ENCODE results near the gene ARHGAP28. TPM values are rescaled to one million over a fixed set of nuclear protein-coding genes. Genes with fewer than 3 reads are reported as not detected.

Gene ARHGAP28
- total RNA-seq, 1 donor from 2014 or later: 117 TPM

GRCh38 chr18:6687676-6688075 is 41.8 kb upstream of the ARHGAP28 start:
- Mint-ChIP-seq H3K4me1 (ENCODE audit: low read depth) (peaks cover 3% of the 10 kb centered on the region), H3K27me3 (peaks cover 7% of the 10 kb centered on the region), H3K4me3 (ENCODE audit: low read depth) (no peak overlapping the region), H3K27ac (no peak overlapping the region), H3K9me3 (ENCODE audit: low read depth) (no peaks in the 10 kb centered on the region), H3K36me3 (ENCODE audit: insufficient read depth) (no peaks in the 10 kb centered on the region)
- no peak for DNase-seq (ENCODE audit: low spot score, unreplicated experiment)
- TF ChIP-seq CTCF (IDR thresholded peaks at IDR 0.05; ENCODE audit: unreplicated experiment): no peak

- Mint-ChIP-seq H3K27ac (no peak overlapping the region), H3K4me3 (ENCODE audit: low read depth) (no peak overlapping the region), H3K27me3 (peaks cover 2% of the 10 kb centered on the region), H3K4me1 (ENCODE audit: low read depth) (peaks cover 6% of the 10 kb centered on the region), H3K36me3 (ENCODE audit: insufficient read depth) (peaks cover 3% of the 10 kb centered on the region), H3K9me3 (ENCODE audit: low read depth) (peaks cover 9% of the 10 kb centered on the region)
- no peak for DNase-seq (ENCODE audit: low spot score, unreplicated experiment)
- TF ChIP-seq CTCF (IDR thresholded peaks at IDR 0.05; ENCODE audit: unreplicated experiment): no peak
Measured at GRCh38 chr18:6708890-6709289, 20.6 kb upstream of the ARHGAP28 start.

- Mint-ChIP-seq H3K27me3 (peaks cover 2% of the 10 kb centered on the region), H3K36me3 (ENCODE audit: insufficient read depth) (peaks cover 3% of the 10 kb centered on the region), H3K4me3 (ENCODE audit: low read depth) (no peak overlapping the region), H3K4me1 (ENCODE audit: low read depth) (peaks cover 8% of the 10 kb centered on the region), H3K9me3 (ENCODE audit: low read depth) (peaks cover 5% of the 10 kb centered on the region), H3K27ac (no peak overlapping the region)
- no peak for DNase-seq (ENCODE audit: low spot score, unreplicated experiment)
- TF ChIP-seq CTCF (IDR thresholded peaks at IDR 0.05; ENCODE audit: unreplicated experiment): no peak
Measured at GRCh38 chr18:6711467-6711866, 18.0 kb upstream of the ARHGAP28 start.

GRCh38 chr18:6712401-6712800 is 17.1 kb upstream of the ARHGAP28 start:
- H3K27me3 Mint-ChIP-seq: peaks cover 2% of the 10 kb centered on the region
- no peak overlapping the region for H3K4me3 Mint-ChIP-seq (ENCODE audit: low read depth)
- no peak for TF ChIP-seq CTCF (IDR thresholded peaks at IDR 0.05; ENCODE audit: unreplicated experiment)
- no peak for DNase-seq (ENCODE audit: low spot score, unreplicated experiment)
- H3K36me3 Mint-ChIP-seq (ENCODE audit: insufficient read depth): no peaks in the 10 kb centered on the region
- H3K9me3 Mint-ChIP-seq (ENCODE audit: low read depth): no peaks in the 10 kb centered on the region
- no peak overlapping the region for H3K27ac Mint-ChIP-seq
- peaks cover 8% of the 10 kb centered on the region for H3K4me1 Mint-ChIP-seq (ENCODE audit: low read depth)

GRCh38 chr18:6714010-6714409 is 15.5 kb upstream of the ARHGAP28 start:
- no peak for DNase-seq (ENCODE audit: low spot score, unreplicated experiment)
- Mint-ChIP-seq H3K4me1 (ENCODE audit: low read depth) (peaks cover 8% of the 10 kb centered on the region), H3K27ac (no peak overlapping the region), H3K27me3 (peaks cover 2% of the 10 kb centered on the region), H3K36me3 (ENCODE audit: insufficient read depth) (no peaks in the 10 kb centered on the region), H3K9me3 (ENCODE audit: low read depth) (no peaks in the 10 kb centered on the region), H3K4me3 (ENCODE audit: low read depth) (no peak overlapping the region)
- TF ChIP-seq CTCF (IDR thresholded peaks at IDR 0.05; ENCODE audit: unreplicated experiment): no peak

Data from progenitor cell of endocrine pancreas (in vitro differentiated cells).